ENCODE measurements around the gene SLC17A9.
A peak's percentile ranks its signal among the peaks of the same experiment; 100 is the strongest.

SLC17A9 gene

DNA sequence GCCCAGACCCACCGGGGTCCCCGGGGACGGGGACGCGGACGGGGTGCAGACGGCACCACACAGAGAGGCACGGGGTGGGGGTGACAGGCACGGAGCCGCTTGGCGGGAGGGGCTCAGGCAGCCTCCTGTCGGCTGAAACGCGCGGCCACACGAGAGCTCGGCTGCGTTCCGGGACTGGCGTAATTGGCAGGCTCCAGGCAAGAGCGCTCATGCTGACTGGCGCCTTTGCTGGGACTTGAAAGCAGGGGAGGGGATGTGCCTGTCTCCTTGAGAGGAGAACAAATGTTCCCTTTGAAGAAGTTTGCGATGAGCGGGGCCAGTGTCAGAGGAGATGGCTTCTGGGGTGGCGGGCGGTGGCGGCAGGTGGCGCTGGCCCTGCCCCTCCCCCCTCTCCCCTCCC is 28.5 kb downstream of the SLC17A9 start:
- H3K9ac ChIP-seq (ENCODE audit: low read length): no peak overlapping the region
- no peaks in the 10 kb centered on the region for H3K9me3 ChIP-seq (ENCODE audit: control insufficient read depth, low read length)
- H3K23ac ChIP-seq (ENCODE audit: low read length in 2 of 2): no peak overlapping the region
- no peak overlapping the region for H4K8ac ChIP-seq (ENCODE audit: low read length)
- no peaks in the 10 kb centered on the region for H3K36me3 ChIP-seq (ENCODE audit: control insufficient read depth in 1 of 2, insufficient read depth in 2 of 2, low read depth in 1 of 2, low read length in 2 of 2)
- no peak overlapping the region for H2AK5ac ChIP-seq (ENCODE audit: low read length, severe bottlenecking)
- H3K27ac ChIP-seq (ENCODE audit: low read length, poor library complexity, severe bottlenecking): no peak overlapping the region
- DNase-seq: no peak
- no peak overlapping the region for H2BK15ac ChIP-seq (ENCODE audit: low read depth, poor library complexity, severe bottlenecking)
- H3K18ac ChIP-seq (ENCODE audit: low read depth in 1 of 2, low read length in 2 of 2): no peak overlapping the region
- H3K79me1 ChIP-seq (replicated peaks; ENCODE audit: low read length, poor library complexity, severe bottlenecking): no peaks in the 10 kb centered on the region
- no peaks in the 10 kb centered on the region for H3K4me1 ChIP-seq (ENCODE audit: control insufficient read depth, insufficient read depth, low read depth, low read length)
- H3K4me3 ChIP-seq (ENCODE audit: insufficient read depth in 1 of 2, low read depth in 1 of 2, low read length in 2 of 2): no peak overlapping the region
- H4K91ac ChIP-seq (ENCODE audit: low read length): no peak overlapping the region
- H3K27me3 ChIP-seq (ENCODE audit: control insufficient read depth in 1 of 2, insufficient read depth in 1 of 2, low read length in 2 of 2): peaks cover 80 to 95% of the 10 kb centered on the region in 2 experiments
- no peak overlapping the region for H2BK12ac ChIP-seq (ENCODE audit: low read length in 2 of 2)
- 70% methylated on average over 22 of the region's 28 CpGs for WGBS
- no peak overlapping the region for H2AFZ ChIP-seq (ENCODE audit: low read depth, low read length)
- H3K4ac ChIP-seq (ENCODE audit: low read depth in 1 of 2, low read length in 2 of 2): no peak overlapping the region
- no peak overlapping the region for H3K14ac ChIP-seq (ENCODE audit: low read length in 2 of 2)
- no peak overlapping the region for H3K4me2 ChIP-seq (ENCODE audit: low read length, poor library complexity, severe bottlenecking)
- H2BK120ac ChIP-seq (ENCODE audit: low read depth, low read length): no peak overlapping the region
- no peak overlapping the region for H2BK5ac ChIP-seq (ENCODE audit: low read depth, low read length, poor library complexity, severe bottlenecking)

DNA sequence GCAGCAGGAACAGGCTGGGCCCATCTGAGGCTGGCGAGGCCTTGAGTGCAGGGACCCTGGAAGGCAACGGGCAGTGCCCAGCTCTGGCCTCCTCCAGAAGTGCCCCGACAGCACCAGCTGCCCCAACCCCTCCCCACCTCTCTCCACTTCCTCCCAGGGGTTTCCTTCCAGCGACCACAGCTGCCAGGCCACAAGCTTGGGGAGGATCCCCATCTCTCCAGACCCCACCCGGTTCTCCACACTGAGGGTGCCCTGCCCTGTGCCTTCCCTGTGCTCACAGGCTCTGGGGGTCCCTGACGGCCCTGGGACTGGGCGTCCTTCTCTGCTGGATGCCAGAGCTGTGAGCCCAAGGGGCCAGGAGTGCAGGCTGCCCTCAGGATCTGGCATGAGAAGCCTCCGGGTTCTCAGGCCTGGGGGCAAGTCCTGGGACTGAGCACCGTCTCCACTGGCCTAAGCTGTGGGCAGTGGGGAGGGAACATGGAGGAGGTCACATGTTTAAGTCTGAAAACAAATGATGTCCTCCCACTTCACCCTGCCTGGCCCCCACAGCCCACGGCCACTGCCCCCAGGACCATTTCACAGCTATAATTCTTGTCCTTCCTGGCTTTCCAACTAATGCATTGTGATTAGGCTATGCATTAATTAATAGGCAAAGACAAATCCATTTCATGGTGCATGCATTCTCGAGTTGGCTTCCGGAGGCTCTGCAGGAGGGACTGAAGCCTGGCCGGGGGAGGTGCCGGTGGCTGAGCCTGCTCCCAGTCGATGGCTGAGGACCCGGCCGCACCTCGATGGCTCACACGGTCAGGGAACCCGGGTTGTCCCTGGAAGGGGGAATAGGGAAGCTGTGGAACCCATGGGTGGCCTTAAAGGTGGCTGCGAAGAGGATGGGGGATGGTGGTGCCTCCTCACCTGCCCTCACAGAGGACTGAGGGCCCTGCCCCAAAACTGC is 29.9 kb downstream of the SLC17A9 start:
- H3K4me1 ChIP-seq (ENCODE audit: control insufficient read depth, insufficient read depth, low read depth, low read length): no peaks in the 10 kb centered on the region
- no peaks in the 10 kb centered on the region for H3K79me1 ChIP-seq (replicated peaks; ENCODE audit: low read length, poor library complexity, severe bottlenecking)
- no peak overlapping the region for H2BK5ac ChIP-seq (ENCODE audit: low read depth, low read length, poor library complexity, severe bottlenecking)
- WGBS: 74% methylated on average over 19 of the region's 21 CpGs
- H3K4me2 ChIP-seq (ENCODE audit: low read length, poor library complexity, severe bottlenecking): no peak overlapping the region
- H2BK120ac ChIP-seq (ENCODE audit: low read depth, low read length): no peak overlapping the region
- no peak overlapping the region for H3K4me3 ChIP-seq (ENCODE audit: insufficient read depth in 1 of 2, low read depth in 1 of 2, low read length in 2 of 2)
- H3K9ac ChIP-seq (ENCODE audit: low read length): no peak overlapping the region
- no peaks in the 10 kb centered on the region for H3K9me3 ChIP-seq (ENCODE audit: control insufficient read depth, low read length)
- H2AFZ ChIP-seq (ENCODE audit: low read depth, low read length): no peak overlapping the region
- no peak overlapping the region for H3K18ac ChIP-seq (ENCODE audit: low read depth in 1 of 2, low read length in 2 of 2)
- no peak overlapping the region for H3K14ac ChIP-seq (ENCODE audit: low read length in 2 of 2)
- no peaks in the 10 kb centered on the region for H3K36me3 ChIP-seq (ENCODE audit: control insufficient read depth in 1 of 2, insufficient read depth in 2 of 2, low read depth in 1 of 2, low read length in 2 of 2)
- no peak overlapping the region for H3K23ac ChIP-seq (ENCODE audit: low read length in 2 of 2)
- H4K91ac ChIP-seq (ENCODE audit: low read length): no peak overlapping the region
- no peak overlapping the region for H2BK12ac ChIP-seq (ENCODE audit: low read length in 2 of 2)
- no peak overlapping the region for H2AK5ac ChIP-seq (ENCODE audit: low read length, severe bottlenecking)
- no peak overlapping the region for H3K4ac ChIP-seq (ENCODE audit: low read depth in 1 of 2, low read length in 2 of 2)
- no peak overlapping the region for H3K27ac ChIP-seq (ENCODE audit: low read length, poor library complexity, severe bottlenecking)
- no peak overlapping the region for H4K8ac ChIP-seq (ENCODE audit: low read length)
- peaks cover 73 to 92% of the 10 kb centered on the region in 2 experiments for H3K27me3 ChIP-seq (ENCODE audit: control insufficient read depth in 1 of 2, insufficient read depth in 1 of 2, low read length in 2 of 2)
- DNase-seq: no peak
- H2BK15ac ChIP-seq (ENCODE audit: low read depth, poor library complexity, severe bottlenecking): no peak overlapping the region

DNA sequence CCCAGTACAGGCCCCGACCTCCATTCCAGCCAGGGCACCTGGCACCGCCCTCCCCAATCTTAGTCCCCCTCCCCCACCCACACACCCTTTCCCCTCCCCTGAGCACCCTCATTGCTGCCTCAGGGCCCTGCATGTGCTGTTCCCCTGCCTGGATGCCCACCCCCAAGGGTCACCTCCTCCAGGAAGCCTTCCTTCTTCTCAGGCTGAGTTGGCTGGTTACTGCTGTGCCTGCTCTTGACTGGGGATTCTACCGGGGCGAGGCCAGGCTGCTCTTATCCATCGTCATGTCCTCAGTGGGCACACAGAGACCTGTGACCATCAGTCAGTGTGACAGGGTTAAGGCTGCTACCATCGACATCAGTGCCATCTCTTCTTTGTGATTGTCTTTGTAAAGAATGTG is 30.7 kb downstream of the SLC17A9 start:
- Histone ChIP-seq H3K23ac (ENCODE audit: low read length in 2 of 2) (no peak overlapping the region), H2BK12ac (ENCODE audit: low read length in 2 of 2) (no peak overlapping the region), H2BK120ac (ENCODE audit: low read depth, low read length) (no peak overlapping the region), H3K9ac (ENCODE audit: low read length) (no peak overlapping the region), H4K8ac (ENCODE audit: low read length) (no peak overlapping the region), H3K4me2 (ENCODE audit: low read length, poor library complexity, severe bottlenecking) (no peak overlapping the region), H4K91ac (ENCODE audit: low read length) (no peak overlapping the region), H2AFZ (ENCODE audit: low read depth, low read length) (no peak overlapping the region), H2BK15ac (ENCODE audit: low read depth, poor library complexity, severe bottlenecking) (no peak overlapping the region), H3K36me3 (ENCODE audit: control insufficient read depth in 1 of 2, insufficient read depth in 2 of 2, low read depth in 1 of 2, low read length in 2 of 2) (no peaks in the 10 kb centered on the region), H3K9me3 (ENCODE audit: control insufficient read depth, low read length) (no peaks in the 10 kb centered on the region), H2BK5ac (ENCODE audit: low read depth, low read length, poor library complexity, severe bottlenecking) (no peak overlapping the region), H3K4me1 (ENCODE audit: control insufficient read depth, insufficient read depth, low read depth, low read length) (no peaks in the 10 kb centered on the region), H3K4ac (ENCODE audit: low read depth in 1 of 2, low read length in 2 of 2) (no peak overlapping the region), H3K4me3 (ENCODE audit: insufficient read depth in 1 of 2, low read depth in 1 of 2, low read length in 2 of 2) (no peak overlapping the region), H3K79me1 (replicated peaks; ENCODE audit: low read length, poor library complexity, severe bottlenecking) (no peaks in the 10 kb centered on the region), H3K14ac (ENCODE audit: low read length in 2 of 2) (no peak overlapping the region), H3K27ac (ENCODE audit: low read length, poor library complexity, severe bottlenecking) (no peak overlapping the region), H3K18ac (ENCODE audit: low read depth in 1 of 2, low read length in 2 of 2) (peak overlapping the region in 1 of 2 experiments; percentile 53), H2AK5ac (ENCODE audit: low read length, severe bottlenecking) (no peak overlapping the region), H3K27me3 (ENCODE audit: control insufficient read depth in 1 of 2, insufficient read depth in 1 of 2, low read length in 2 of 2) (peaks cover 66 to 88% of the 10 kb centered on the region in 2 experiments)
- WGBS: 76% methylated on average over 6 of the region's 6 CpGs
- no peak for DNase-seq

DNA sequence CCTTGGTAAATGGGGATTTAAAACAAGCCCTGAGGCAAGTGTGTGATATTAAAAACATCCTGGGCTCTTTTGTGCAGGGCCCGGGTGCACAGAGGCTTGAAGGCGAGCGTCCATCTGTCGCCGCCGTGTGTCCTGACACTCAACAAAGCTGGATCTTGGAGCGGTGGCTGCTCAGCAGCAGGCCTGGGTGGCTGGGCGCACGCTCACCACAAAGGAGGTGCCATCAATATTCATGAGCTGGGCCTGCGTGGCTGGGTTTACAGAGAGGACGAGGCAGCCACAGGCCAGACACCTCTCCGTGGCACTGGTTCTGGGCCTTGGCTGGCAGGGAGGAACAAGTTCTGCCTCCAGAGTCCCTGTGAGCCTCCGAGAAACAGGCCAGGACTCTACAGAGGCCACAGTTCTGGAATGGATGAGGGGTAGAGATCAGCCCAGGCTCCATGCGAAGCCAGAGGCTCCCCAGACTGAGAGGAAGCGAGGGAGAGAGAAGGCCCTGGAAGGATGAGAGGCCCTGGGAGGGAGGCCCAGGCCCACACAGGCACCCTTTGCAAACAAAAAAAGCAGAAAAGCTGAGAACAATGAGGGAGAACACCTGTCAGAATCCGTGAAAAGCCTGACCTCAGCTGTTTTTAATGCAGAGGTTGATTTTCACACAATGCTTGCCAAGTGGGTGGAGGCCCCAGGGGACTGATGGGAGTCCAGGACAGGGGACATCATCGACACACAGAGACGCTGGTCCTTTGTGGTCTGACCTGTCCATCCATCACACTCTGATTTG is 32.3 kb downstream of the SLC17A9 start:
- H3K14ac ChIP-seq (ENCODE audit: low read length in 2 of 2): no peak overlapping the region
- DNase-seq: no peak
- no peaks in the 10 kb centered on the region for H3K9me3 ChIP-seq (ENCODE audit: control insufficient read depth, low read length)
- H2BK5ac ChIP-seq (ENCODE audit: low read depth, low read length, poor library complexity, severe bottlenecking): no peak overlapping the region
- H3K27ac ChIP-seq (ENCODE audit: low read length, poor library complexity, severe bottlenecking): no peak overlapping the region
- H3K9ac ChIP-seq (ENCODE audit: low read length): no peak overlapping the region
- no peak overlapping the region for H3K23ac ChIP-seq (ENCODE audit: low read length in 2 of 2)
- no peaks in the 10 kb centered on the region for H3K4me1 ChIP-seq (ENCODE audit: control insufficient read depth, insufficient read depth, low read depth, low read length)
- no peak overlapping the region for H3K4ac ChIP-seq (ENCODE audit: low read depth in 1 of 2, low read length in 2 of 2)
- H2BK120ac ChIP-seq (ENCODE audit: low read depth, low read length): no peak overlapping the region
- no peak overlapping the region for H2BK12ac ChIP-seq (ENCODE audit: low read length in 2 of 2)
- no peak overlapping the region for H3K4me2 ChIP-seq (ENCODE audit: low read length, poor library complexity, severe bottlenecking)
- no peak overlapping the region for H4K8ac ChIP-seq (ENCODE audit: low read length)
- no peaks in the 10 kb centered on the region for H3K36me3 ChIP-seq (ENCODE audit: control insufficient read depth in 1 of 2, insufficient read depth in 2 of 2, low read depth in 1 of 2, low read length in 2 of 2)
- no peak overlapping the region for H4K91ac ChIP-seq (ENCODE audit: low read length)
- no peaks in the 10 kb centered on the region for H3K79me1 ChIP-seq (replicated peaks; ENCODE audit: low read length, poor library complexity, severe bottlenecking)
- H3K4me3 ChIP-seq (ENCODE audit: insufficient read depth in 1 of 2, low read depth in 1 of 2, low read length in 2 of 2): no peak overlapping the region
- 79% methylated on average over 18 of the region's 18 CpGs for WGBS
- no peak overlapping the region for H2AFZ ChIP-seq (ENCODE audit: low read depth, low read length)
- H3K18ac ChIP-seq (ENCODE audit: low read depth in 1 of 2, low read length in 2 of 2): no peak overlapping the region
- H3K27me3 ChIP-seq (ENCODE audit: control insufficient read depth in 1 of 2, insufficient read depth in 1 of 2, low read length in 2 of 2): peaks cover 57 to 82% of the 10 kb centered on the region in 2 experiments
- no peak overlapping the region for H2AK5ac ChIP-seq (ENCODE audit: low read length, severe bottlenecking)
- no peak overlapping the region for H2BK15ac ChIP-seq (ENCODE audit: low read depth, poor library complexity, severe bottlenecking)
